Measurements from ENCODE around the gene FADS2.

FADS2 gene

GRCh38 chr11:61841636-61842527 lies 13.8 kb downstream of the FADS2 start:
- no peak overlapping the region for H3K4me2 ChIP-seq (ENCODE audit: low read length)
- no peaks in the 10 kb centered on the region for H3K79me2 ChIP-seq
- TF ChIP-seq CTCF (IDR thresholded peaks at IDR 0.05) = no peak
- H3K36me3 ChIP-seq (ENCODE audit: control insufficient read depth, insufficient read depth, low read length) = no peaks in the 10 kb centered on the region
- H3K9me3 ChIP-seq (ENCODE audit: control insufficient read depth, low read length) = no peaks in the 10 kb centered on the region
- H3K27me3 ChIP-seq (ENCODE audit: control insufficient read depth, insufficient read depth, low read length) = no peaks in the 10 kb centered on the region
- H3K9ac ChIP-seq = no peak overlapping the region
- peak overlapping the region; percentile 82 for H3K27ac ChIP-seq
- H3K4me1 ChIP-seq = peaks cover 23% of the 10 kb centered on the region
- H3K4me3 ChIP-seq (ENCODE audit: low read depth, low read length) = no peak overlapping the region
- H2AFZ ChIP-seq = no peak overlapping the region

GRCh38 chr11:61842528-61842820 lies 14.4 kb downstream of the FADS2 start:
- Histone ChIP-seq H2AFZ (no peak overlapping the region), H3K9ac (no peak overlapping the region), H3K9me3 (ENCODE audit: control insufficient read depth, low read length) (no peaks in the 10 kb centered on the region), H3K27ac (no peak overlapping the region), H3K36me3 (ENCODE audit: control insufficient read depth, insufficient read depth, low read length) (no peaks in the 10 kb centered on the region), H3K4me2 (ENCODE audit: low read length) (no peak overlapping the region), H3K79me2 (no peaks in the 10 kb centered on the region), H3K4me1 (peaks cover 23% of the 10 kb centered on the region), H3K27me3 (ENCODE audit: control insufficient read depth, insufficient read depth, low read length) (no peaks in the 10 kb centered on the region), H3K4me3 (ENCODE audit: low read depth, low read length) (no peak overlapping the region)
- no peak for TF ChIP-seq CTCF (IDR thresholded peaks at IDR 0.05)

GRCh38 chr11:61844909-61845565 lies 16.9 kb downstream of the FADS2 start:
- Histone ChIP-seq H3K4me1 (peaks cover 23% of the 10 kb centered on the region), H3K4me2 (ENCODE audit: low read length) (no peak overlapping the region), H3K9ac (no peak overlapping the region), H3K27ac (peak overlapping the region; percentile 79), H3K79me2 (no peaks in the 10 kb centered on the region), H3K36me3 (ENCODE audit: control insufficient read depth, insufficient read depth, low read length) (no peaks in the 10 kb centered on the region), H2AFZ (no peak overlapping the region), H3K27me3 (ENCODE audit: control insufficient read depth, insufficient read depth, low read length) (no peaks in the 10 kb centered on the region), H3K4me3 (ENCODE audit: low read depth, low read length) (no peak overlapping the region), H3K9me3 (ENCODE audit: control insufficient read depth, low read length) (no peaks in the 10 kb centered on the region)
- TF ChIP-seq CTCF (IDR thresholded peaks at IDR 0.05) = no peak

GRCh38 chr11:61846362-61847020 lies 18.4 kb downstream of the FADS2 start:
- Histone ChIP-seq H3K79me2 (no peaks in the 10 kb centered on the region), H3K36me3 (ENCODE audit: control insufficient read depth, insufficient read depth, low read length) (no peaks in the 10 kb centered on the region), H3K9ac (no peak overlapping the region), H2AFZ (no peak overlapping the region), H3K4me1 (peaks cover 13% of the 10 kb centered on the region), H3K4me3 (ENCODE audit: low read depth, low read length) (no peak overlapping the region), H3K4me2 (ENCODE audit: low read length) (no peak overlapping the region), H3K27me3 (ENCODE audit: control insufficient read depth, insufficient read depth, low read length) (no peaks in the 10 kb centered on the region), H3K9me3 (ENCODE audit: control insufficient read depth, low read length) (no peaks in the 10 kb centered on the region), H3K27ac (peak overlapping the region; percentile 79)
- TF ChIP-seq CTCF (IDR thresholded peaks at IDR 0.05) = no peak
